ENCODE results near the gene RXFP2. TPM values are rescaled to one million over a fixed set of nuclear protein-coding genes. Genes with fewer than 3 reads are reported as not detected.
A peak's percentile ranks its signal among the peaks of the same experiment; 100 is the strongest.

RXFP2 gene
- polyA plus RNA-seq, 4 donors: 0.37 to 9.2 (median 0.90) TPM

- no peak for DNase-seq (ENCODE audit: low read depth in 4 of 4, low spot score in 3 of 4)
Observed at GRCh38 chr13:31767175-31767900, 28.0 kb downstream of the RXFP2 start.

GRCh38 chr13:31768351-31768750 lies 29.0 kb downstream of the RXFP2 start:
- DNase-seq (ENCODE audit: low read depth in 4 of 4, low spot score in 3 of 4): no peak

- DNase-seq (ENCODE audit: low read depth in 4 of 4, low spot score in 3 of 4): no peak
Observed at GRCh38 chr13:31769575-31769974, 30.2 kb downstream of the RXFP2 start.

- DNase-seq (ENCODE audit: low read depth in 4 of 4, low spot score in 3 of 4): no peak
Observed at GRCh38 chr13:31772231-31772630, 32.9 kb downstream of the RXFP2 start.

GRCh38 chr13:31773538-31773937 lies 34.2 kb downstream of the RXFP2 start:
- no peak for DNase-seq (ENCODE audit: low read depth in 4 of 4, low spot score in 3 of 4)

GRCh38 chr13:31774186-31774750 lies 34.9 kb downstream of the RXFP2 start:
- DNase-seq (ENCODE audit: low read depth in 4 of 4, low spot score in 3 of 4): no peak

GRCh38 chr13:31775148-31775547 lies 35.8 kb downstream of the RXFP2 start:
- DNase-seq (ENCODE audit: low read depth in 4 of 4, low spot score in 3 of 4): no peak

GRCh38 chr13:31775686-31776085 lies 36.4 kb downstream of the RXFP2 start:
- no peak for DNase-seq (ENCODE audit: low read depth in 4 of 4, low spot score in 3 of 4)

GRCh38 chr13:31781064-31781463 lies 41.7 kb downstream of the RXFP2 start:
- DNase-seq (ENCODE audit: low read depth in 4 of 4, low spot score in 3 of 4): no peak

GRCh38 chr13:31786011-31786410 lies 46.7 kb downstream of the RXFP2 start:
- DNase-seq (ENCODE audit: low read depth in 4 of 4, low spot score in 3 of 4): no peak

GRCh38 chr13:31790992-31791391 lies 51.7 kb downstream of the RXFP2 start:
- DNase-seq (ENCODE audit: low read depth in 4 of 4, low spot score in 3 of 4): no peak

GRCh38 chr13:31793246-31793645 lies 53.9 kb downstream of the RXFP2 start:
- no peak for DNase-seq (ENCODE audit: low read depth in 4 of 4, low spot score in 3 of 4)

GRCh38 chr13:31794452-31794851 lies 55.1 kb downstream of the RXFP2 start:
- DNase-seq (ENCODE audit: low read depth in 4 of 4, low spot score in 3 of 4): no peak

- peak in 3 of 4 donors; percentile 7 to 16 (median 8) for DNase-seq (ENCODE audit: low read depth in 4 of 4, low spot score in 3 of 4)
Observed at GRCh38 chr13:31797154-31797775, 57.9 kb downstream of the RXFP2 start.

- DNase-seq (ENCODE audit: low read depth in 4 of 4, low spot score in 3 of 4): no peak
Observed at GRCh38 chr13:31798189-31798588, 58.9 kb downstream of the RXFP2 start.

- no peak for DNase-seq (ENCODE audit: low read depth in 4 of 4, low spot score in 3 of 4)
Observed at GRCh38 chr13:31801088-31801487, 61.8 kb downstream of the RXFP2 start.

- DNase-seq (ENCODE audit: low read depth in 4 of 4, low spot score in 3 of 4): no peak
Observed at GRCh38 chr13:31803311-31803710, 64.0 kb downstream of the RXFP2 start.

GRCh38 chr13:31805841-31806240 lies 66.5 kb downstream of the RXFP2 start:
- no peak for DNase-seq (ENCODE audit: low read depth in 4 of 4, low spot score in 3 of 4)

- no peak for DNase-seq (ENCODE audit: low read depth in 4 of 4, low spot score in 3 of 4)
Observed at GRCh38 chr13:31807090-31807541, 67.8 kb downstream of the RXFP2 start.

- no peak for DNase-seq (ENCODE audit: low read depth in 4 of 4, low spot score in 3 of 4)
Observed at GRCh38 chr13:31814536-31814935, 75.2 kb downstream of the RXFP2 start.

- DNase-seq (ENCODE audit: low read depth in 4 of 4, low spot score in 3 of 4): no peak
Observed at GRCh38 chr13:31815361-31816144, 76.2 kb downstream of the RXFP2 start.

All from left renal pelvis (tissue), 4 donors.